HUES64 (cell line): Measurements from ENCODE around the gene PROCA1.

Source experiments
- H3K27ac ChIP-seq: 2 replicates; pipeline ENCODE4 v1.7.0; 2013; ENCODE audit warnings: low read depth, low read length, inconsistent platforms
- H3K27me3 ChIP-seq: 2 replicates; pipeline ENCODE4 v1.6.1; 2013; ENCODE audit warnings: mild to moderate bottlenecking, low read length; ENCODE audit not compliant: insufficient read depth
- H3K36me3 ChIP-seq: 2 replicates; pipeline ENCODE4 v1.6.1; 2013; ENCODE audit warnings: mild to moderate bottlenecking, low read length; ENCODE audit not compliant: insufficient read depth
- H3K4me1 ChIP-seq: 2 replicates; pipeline ENCODE4 v1.6.1; 2013; ENCODE audit warnings: mild to moderate bottlenecking, low read length, moderate library complexity; ENCODE audit not compliant: insufficient read depth
- H3K4me3 ChIP-seq: 2 replicates; pipeline ENCODE4 v1.5.1; 2013; ENCODE audit warnings: mild to moderate bottlenecking, low read length, moderate library complexity
- H3K9ac ChIP-seq: 2 replicates; pipeline ENCODE4 v1.6.1; 2013; ENCODE audit warnings: mild to moderate bottlenecking, low read depth, low read length
- H3K9me3 ChIP-seq: 2 replicates; pipeline ENCODE4 v1.6.1; 2013; ENCODE audit warnings: low read depth, low read length; ENCODE audit not compliant: insufficient read depth
- WGBS: fragments of 150-250, 120-280 bp; methylation state at CpG from one replicate; pipeline ENCODE4 v1.1.7; 2013; ENCODE audit warnings: missing lambda C conversion rate; 5-methylcytosine and 5-hydroxymethylcytosine counted together

PROCA1 gene

GRCh38 chr17:28748852-28749515 lies 37.3 kb upstream of the PROCA1 start:
- peaks cover 14% of the 10 kb centered on the region; the same call in 1 of the 2 replicates for H3K4me1 ChIP-seq
- H3K27me3 ChIP-seq, result no peaks in the 10 kb centered on the region
- H3K27ac ChIP-seq, result peak overlapping the region; percentile 50; the same call in 1 of the 2 replicates
- WGBS, result 93% methylated on average over 18 of the region's 18 CpGs
- H3K36me3 ChIP-seq, result peaks cover 63% of the 10 kb centered on the region
- H3K4me3 ChIP-seq, result no peak overlapping the region
- no peak overlapping the region for H3K9ac ChIP-seq
- H3K9me3 ChIP-seq, result no peaks in the 10 kb centered on the region

DNA sequence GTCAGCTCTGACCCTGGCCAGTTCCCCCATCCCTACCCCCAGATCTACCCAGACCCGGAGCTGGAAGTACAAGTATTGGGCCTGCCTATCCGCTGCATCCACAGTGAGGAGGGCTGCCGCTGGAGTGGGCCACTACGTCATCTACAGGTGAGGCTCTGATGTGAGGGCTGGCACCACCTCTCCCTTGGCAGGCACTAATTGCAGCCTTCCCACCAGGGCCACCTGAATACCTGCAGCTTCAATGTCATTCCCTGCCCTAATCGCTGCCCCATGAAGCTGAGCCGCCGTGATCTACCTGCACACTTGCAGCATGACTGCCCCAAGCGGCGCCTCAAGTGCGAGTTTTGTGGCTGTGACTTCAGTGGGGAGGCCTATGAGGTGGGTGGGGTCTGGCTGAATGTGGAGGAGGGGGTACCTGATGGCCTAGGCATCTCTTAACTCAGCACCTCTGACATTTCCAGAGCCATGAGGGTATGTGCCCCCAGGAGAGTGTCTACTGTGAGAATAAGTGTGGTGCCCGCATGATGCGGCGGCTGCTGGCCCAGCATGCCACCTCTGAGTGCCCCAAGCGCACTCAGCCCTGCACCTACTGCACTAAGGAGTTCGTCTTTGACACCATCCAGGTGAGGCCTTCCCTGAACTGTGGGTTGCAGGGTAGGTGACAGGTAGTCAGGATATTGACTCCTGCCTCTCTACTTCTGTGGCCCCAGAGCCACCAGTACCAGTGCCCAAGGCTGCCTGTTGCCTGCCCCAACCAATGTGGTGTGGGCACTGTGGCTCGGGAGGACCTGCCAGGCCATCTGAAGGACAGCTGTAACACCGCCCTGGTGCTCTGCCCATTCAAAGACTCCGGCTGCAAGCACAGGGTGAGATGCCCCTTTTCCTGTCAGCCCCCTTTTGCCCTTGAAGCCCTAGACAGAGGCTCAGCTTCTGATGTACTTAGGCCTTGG lies 36.4 kb upstream of the PROCA1 start:
- H3K27ac ChIP-seq, result peak overlapping the region; percentile 100
- peaks cover 14% of the 10 kb centered on the region; the same call in 1 of the 2 replicates for H3K4me1 ChIP-seq
- no peaks in the 10 kb centered on the region for H3K9me3 ChIP-seq
- no peak overlapping the region for H3K9ac ChIP-seq
- H3K27me3 ChIP-seq, result no peaks in the 10 kb centered on the region
- H3K4me3 ChIP-seq, result no peak overlapping the region
- H3K36me3 ChIP-seq, result peaks cover 63% of the 10 kb centered on the region
- WGBS, result 94% methylated on average over 18 of the region's 18 CpGs

GRCh38 chr17:28747051-28747691 lies 35.5 kb upstream of the PROCA1 start:
- Histone ChIP-seq H3K4me3 (0 out of 2 replicates have a peak overlapping the region, but pooled peaks have one; percentile 87), H3K9ac (peak overlapping the region; percentile 64), H3K4me1 (peaks cover 14% of the 10 kb centered on the region; the same call in 1 of the 2 replicates)

DNA sequence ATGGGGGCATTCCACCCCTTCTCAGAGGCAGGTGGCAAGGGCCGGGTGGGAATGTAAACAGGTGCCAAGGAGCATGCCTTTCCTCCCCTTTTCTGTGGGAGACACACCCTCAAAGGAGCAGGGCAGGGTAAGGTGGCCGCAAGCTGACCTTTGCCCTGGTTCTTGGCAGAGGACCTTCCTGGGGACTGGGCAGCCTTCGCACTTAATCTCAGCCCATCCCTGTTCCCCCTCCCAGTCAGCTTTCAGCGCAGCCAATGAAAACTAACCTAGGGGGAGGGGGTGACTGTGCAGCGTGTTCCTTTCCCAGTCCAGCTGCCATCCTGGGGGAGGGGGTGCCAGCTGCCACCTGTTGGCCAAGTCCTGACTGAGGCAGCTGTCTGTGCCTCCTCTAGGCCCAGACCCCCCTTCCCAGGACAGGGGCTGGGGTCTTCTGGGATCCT lies 34.9 kb upstream of the PROCA1 start:
- no peaks in the 10 kb centered on the region for H3K9me3 ChIP-seq
- H3K36me3 ChIP-seq, result peaks cover 55% of the 10 kb centered on the region
- peak overlapping the region; percentile 100 for H3K27ac ChIP-seq
- no peaks in the 10 kb centered on the region for H3K27me3 ChIP-seq
- H3K9ac ChIP-seq, result peak overlapping the region; percentile 64
- peaks cover 14% of the 10 kb centered on the region; the same call in 1 of the 2 replicates for H3K4me1 ChIP-seq
- H3K4me3 ChIP-seq, result peak overlapping the region; percentile 87
- 72% methylated on average over 5 of the region's 5 CpGs for WGBS

More at GRCh38 chr17:28747051-28747691, 35.5 kb upstream of the PROCA1 start:
- Histone ChIP-seq H3K27me3 (no peaks in the 10 kb centered on the region), H3K27ac (peak overlapping the region; percentile 100), H3K36me3 (peaks cover 61% of the 10 kb centered on the region), H3K9me3 (no peaks in the 10 kb centered on the region)
- 88% methylated on average over 6 of the region's 7 CpGs for WGBS

DNA sequence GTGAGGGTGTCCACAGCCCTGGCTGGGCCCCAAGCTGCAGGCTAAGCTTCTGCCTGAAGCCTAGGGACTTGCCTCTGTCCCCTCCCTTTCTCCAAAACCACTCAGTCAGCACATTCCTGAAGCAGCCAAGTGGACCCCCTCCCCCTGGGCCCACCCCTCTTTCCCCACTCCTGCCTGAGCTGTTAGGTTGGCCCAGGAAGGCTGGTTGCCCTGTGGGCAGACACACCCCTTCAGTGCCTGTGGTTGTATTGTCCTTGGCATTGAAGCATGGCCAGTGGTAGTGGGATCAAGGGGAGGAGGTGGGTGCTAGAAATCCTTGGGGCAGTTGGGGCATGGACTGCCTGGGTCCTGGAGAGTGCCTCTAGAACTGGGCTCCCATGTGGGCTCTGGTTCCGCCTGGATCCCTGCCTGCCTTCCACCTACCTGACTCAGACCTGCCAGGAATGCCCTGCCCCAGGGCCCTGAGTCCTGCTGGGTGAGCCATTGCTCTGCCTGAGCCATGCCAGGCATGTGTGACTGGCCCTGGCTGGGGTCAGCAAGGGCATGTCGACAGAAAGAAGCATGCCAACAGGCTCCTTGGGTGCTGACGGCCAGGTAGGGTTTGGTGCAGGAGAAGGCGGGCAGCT lies 34.2 kb upstream of the PROCA1 start:
- Histone ChIP-seq H3K27ac (peak overlapping the region; percentile 100), H3K4me1 (peaks cover 14% of the 10 kb centered on the region; the same call in 1 of the 2 replicates), H3K36me3 (peaks cover 51% of the 10 kb centered on the region), H3K9ac (peak overlapping the region; percentile 96), H3K9me3 (no peaks in the 10 kb centered on the region), H3K4me3 (peak overlapping the region; percentile 87), H3K27me3 (no peaks in the 10 kb centered on the region)
- WGBS, result 74% methylated on average over 4 of the region's 4 CpGs

DNA sequence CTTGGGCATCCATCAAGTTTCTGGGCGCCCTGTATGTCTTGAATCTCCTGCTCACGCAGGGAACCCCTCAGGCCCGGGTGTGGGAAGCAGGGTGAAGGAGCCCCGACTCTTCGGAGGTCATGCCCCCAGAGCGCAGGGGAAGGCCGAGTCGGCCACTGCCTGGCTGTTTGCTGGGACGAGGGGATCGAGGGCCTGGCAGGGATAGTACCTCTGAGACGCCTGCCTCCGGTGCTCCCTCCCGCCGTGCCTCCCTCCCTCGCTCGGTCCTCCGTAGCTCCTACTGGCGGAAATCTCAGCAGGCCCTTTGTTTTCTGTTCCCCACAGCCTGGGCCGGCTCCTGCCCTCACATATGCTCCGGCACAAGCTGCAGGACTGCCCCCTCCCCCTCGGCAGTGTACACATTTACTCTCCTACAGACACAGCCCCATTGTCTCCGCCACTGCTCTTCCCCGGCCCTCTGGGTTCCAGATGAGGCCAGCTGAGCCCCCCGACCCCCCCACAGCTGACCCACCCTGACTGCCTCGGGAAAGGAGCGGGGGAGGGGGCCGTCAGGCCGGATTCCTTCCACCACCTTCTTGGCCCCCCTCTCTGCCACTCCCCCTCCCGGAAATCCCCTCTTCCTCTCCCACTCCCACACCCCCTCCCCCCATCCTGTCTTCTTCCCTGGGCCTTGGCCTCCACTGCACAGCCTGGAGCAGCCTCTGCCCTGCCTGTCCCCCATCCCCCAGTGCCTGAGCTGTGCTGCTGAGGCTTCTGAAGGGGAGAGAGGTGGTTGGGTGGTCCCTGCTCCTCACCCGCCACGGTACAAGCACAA lies 33.5 kb upstream of the PROCA1 start:
- H3K27me3 ChIP-seq, result no peaks in the 10 kb centered on the region
- peaks cover 14% of the 10 kb centered on the region; the same call in 1 of the 2 replicates for H3K4me1 ChIP-seq
- 1% methylated on average over 31 of the region's 31 CpGs for WGBS
- peak overlapping the region; percentile 87 for H3K4me3 ChIP-seq
- H3K27ac ChIP-seq, result peak overlapping the region; percentile 100
- H3K9ac ChIP-seq, result peak overlapping the region; percentile 96
- H3K9me3 ChIP-seq, result no peaks in the 10 kb centered on the region
- peaks cover 46% of the 10 kb centered on the region for H3K36me3 ChIP-seq

DNA sequence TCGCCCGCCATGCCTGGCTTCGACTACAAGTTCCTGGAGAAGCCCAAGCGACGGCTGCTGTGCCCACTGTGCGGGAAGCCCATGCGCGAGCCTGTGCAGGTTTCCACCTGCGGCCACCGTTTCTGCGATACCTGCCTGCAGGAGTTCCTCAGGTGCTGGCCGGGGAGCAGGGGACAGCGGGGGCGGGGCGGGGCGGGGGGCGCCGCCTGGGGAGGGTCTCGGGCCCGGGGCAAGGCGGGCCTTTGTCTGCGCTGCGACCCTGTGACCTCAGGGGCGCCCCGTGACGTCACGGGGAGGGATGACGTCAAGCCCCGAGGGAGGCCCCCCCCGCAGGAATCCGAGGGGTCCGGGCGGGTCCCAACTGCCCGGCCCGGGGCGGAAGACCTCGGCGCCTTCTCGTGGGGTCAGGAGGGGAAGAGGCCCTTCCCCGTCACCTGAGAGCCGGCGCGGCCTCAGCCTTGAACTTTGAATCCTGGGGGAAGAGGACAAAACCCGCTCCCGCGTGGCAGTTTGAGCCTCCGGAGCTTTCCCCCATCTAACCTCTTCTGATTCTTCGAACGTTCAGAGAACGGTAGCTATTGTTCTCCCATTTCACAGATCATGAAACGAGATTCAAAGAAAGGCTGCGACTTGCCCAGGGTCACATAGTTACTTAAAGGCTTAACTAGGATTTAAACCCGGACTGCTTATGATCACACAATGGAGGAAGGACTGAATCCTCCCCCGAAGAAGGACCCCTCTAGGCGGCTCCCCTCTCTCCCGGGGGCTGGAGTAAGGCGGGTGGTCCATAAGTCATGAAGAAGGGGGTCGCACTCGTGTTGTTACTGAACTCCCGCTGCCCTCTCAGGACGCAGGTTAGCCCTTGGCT lies 32.6 kb upstream of the PROCA1 start:
- peaks cover 42% of the 10 kb centered on the region for H3K36me3 ChIP-seq
- H3K9ac ChIP-seq, result peak overlapping the region; percentile 96
- peak overlapping the region; percentile 87 for H3K4me3 ChIP-seq
- peak overlapping the region; percentile 100 for H3K27ac ChIP-seq
- no peaks in the 10 kb centered on the region for H3K27me3 ChIP-seq
- under 1% methylated on average over 61 of the region's 61 CpGs for WGBS
- H3K9me3 ChIP-seq, result no peaks in the 10 kb centered on the region
- peaks cover 14% of the 10 kb centered on the region; the same call in 1 of the 2 replicates for H3K4me1 ChIP-seq

GRCh38 chr17:28743243-28744103 lies 31.8 kb upstream of the PROCA1 start, which contains the start of gene TRAF4:
Gene TRAF4, plus strand, starts transcription at chr17:28744011. Its CDS starts 102 bp downstream, at chr17:28744113.
- no peaks in the 10 kb centered on the region for H3K27me3 ChIP-seq
- peaks cover 39% of the 10 kb centered on the region for H3K36me3 ChIP-seq
- H3K9ac ChIP-seq, result peak within 1 kb of the TSS; percentile 96
- peak within 1 kb of the TSS; percentile 87 for H3K4me3 ChIP-seq
- under 1% methylated on average over 70 of the region's 70 CpGs for WGBS
- peaks cover 14% of the 10 kb centered on the region; the same call in 1 of the 2 replicates for H3K4me1 ChIP-seq
- H3K9me3 ChIP-seq, result no peaks in the 10 kb centered on the region
- peak within 1 kb of the TSS; percentile 100 for H3K27ac ChIP-seq
